ENCODE measurements around the gene TUBA3D.
"Not testable (repeated sequence)": the region's sequence is repeated elsewhere in the genome, so short reads cannot be mapped to it uniquely, and the experiment has no call there.

- TF ChIP-seq REST (IDR thresholded peaks at IDR 0.05; ENCODE audit: insufficient read depth in 1 of 2, low read depth in 2 of 2, low read length in 1 of 2); CTCF (IDR thresholded peaks at IDR 0.05): not testable (repeated sequence)
Measured at GRCh38 chr2:131527131-131528001, 51.4 kb downstream of the TUBA3D start, which contains the start of gene CCDC74A.
